SK-N-SH (cell line): ENCODE measurements around the gene CCR8. TPM values are rescaled to one million over a fixed set of nuclear protein-coding genes. Genes with fewer than 3 reads are reported as not detected.
"Not testable (repeated sequence)": the region's sequence is repeated elsewhere in the genome, so short reads cannot be mapped to it uniquely, and the experiment has no call there.

Experiments
- CTCF ChIA-PET: fragments of 300-600, 350-600 bp; formaldehyde crosslinking; extraction: SDS; loops from one replicate; lab custom pipeline; 2021; lab: Yijun Ruan, JAX
- POLR2A ChIA-PET: fragments of 350-600 bp; sonication (Branson Sonifier 250); formaldehyde crosslinking; extraction: SDS; loops from one replicate; lab custom pipeline; 2020; ENCODE audit warnings: antibody characterized with exemption, inconsistent platforms; lab: Yijun Ruan, JAX
- DNase-seq: peaks from one replicate; pipeline ENCODE4 v3.0.0; 2012
- H2AFZ ChIP-seq: fragments of 200-600 bp; sonication (generic); 2 replicates; pipeline ENCODE4 v1.8.1; 2016; ENCODE audit warnings: antibody characterized with exemption, mild to moderate bottlenecking, low read depth
- H3F3A ChIP-seq: fragments of 200-600 bp; sonication (generic); replicated peaks from 2 replicates; pipeline ENCODE3; 2016; ENCODE audit warnings: antibody characterized with exemption, mild to moderate bottlenecking; ENCODE audit not compliant: insufficient read depth
- H3K27ac ChIP-seq, 2 experiments: fragments of 200-500 bp in 1 of 2; fragments of 200-600 bp in 1 of 2; sonication (Bioruptor generic) in 1 of 2; sonication (generic), shearing (Covaris generic) in 1 of 2; 2 replicates each; pipeline versions ENCODE4 v1.5.1 to v1.6.1; 2014 to 2016; ENCODE audit warnings: low read depth in 2 of 2, inconsistent platforms in 1 of 2, low read length in 1 of 2, mild to moderate bottlenecking in 1 of 2, mixed read lengths in 1 of 2
- H3K27me3 ChIP-seq: fragments of 200-600 bp; sonication (generic), shearing (Covaris generic); 2 replicates; pipeline ENCODE4 v1.6.1; 2016; ENCODE audit warnings: mixed run types; ENCODE audit not compliant: insufficient read depth
- H3K36me3 ChIP-seq, 2 experiments: fragments of 200-500 bp in 1 of 2; fragments of 200-600 bp in 1 of 2; sonication (Bioruptor generic) in 1 of 2; sonication (generic) in 1 of 2; replicated peaks in 1 of 2; 2 replicates each; pipeline versions ENCODE3 to v1.5.1; 2014 to 2016; ENCODE audit warnings: low read length in 1 of 2, mild to moderate bottlenecking in 1 of 2; ENCODE audit not compliant: insufficient read depth in 2 of 2, control insufficient read depth in 1 of 2
- H3K4me1 ChIP-seq, 2 experiments: fragments of 200-500 bp in 1 of 2; fragments of 200-600 bp in 1 of 2; sonication (Bioruptor generic) in 1 of 2; sonication (generic), shearing (Covaris generic) in 1 of 2; 2 replicates each; pipeline versions ENCODE4 v1.5.1 to v1.6.1; 2014 to 2016; ENCODE audit warnings: low read depth in 1 of 2, low read length in 1 of 2, mixed run types in 1 of 2; ENCODE audit not compliant: insufficient read depth in 2 of 2, control insufficient read depth in 1 of 2
- H3K4me2 ChIP-seq: fragments of 200-600 bp; sonication (generic), shearing (Covaris generic); 2 replicates; pipeline ENCODE4 v1.6.1; 2017; ENCODE audit warnings: mixed run types
- H3K4me3 ChIP-seq, 2 experiments: fragments of 200-500 bp in 1 of 2; fragments of 200-600 bp in 1 of 2; sonication (Bioruptor generic) in 1 of 2; sonication (generic), shearing (Covaris generic) in 1 of 2; 2 replicates each; pipeline versions ENCODE4 v1.5.1 to v1.8.1; 2014 to 2016; ENCODE audit warnings: low read depth in 2 of 2, inconsistent platforms in 1 of 2, low read length in 1 of 2, mild to moderate bottlenecking in 1 of 2, mixed read lengths in 1 of 2, moderate library complexity in 1 of 2
- H3K79me2 ChIP-seq: fragments of 200-600 bp; sonication (generic); 2 replicates; pipeline ENCODE4 v1.8.1; 2017; ENCODE audit warnings: mild to moderate bottlenecking; ENCODE audit not compliant: insufficient read depth
- H3K9ac ChIP-seq: fragments of 200-600 bp; sonication (generic); 2 replicates; pipeline ENCODE4 v1.6.1; 2017; ENCODE audit warnings: mixed run types
- H3K9me2 ChIP-seq: fragments of 200-600 bp; sonication (generic); 2 replicates; pipeline ENCODE4 v1.6.1; 2017; ENCODE audit warnings: mixed run types
- H3K9me3 ChIP-seq: fragments of 200-600 bp; sonication (generic); 2 replicates; pipeline ENCODE4 v1.6.1; 2017; ENCODE audit warnings: mixed run types, mild to moderate bottlenecking, moderate library complexity
- H4K20me1 ChIP-seq: fragments of 200-600 bp; sonication (generic); 2 replicates; pipeline ENCODE4 v1.6.1; 2017; ENCODE audit warnings: mild to moderate bottlenecking, mixed run types; ENCODE audit not compliant: insufficient read depth
- CHD2 ChIP-seq: fragments of 150-350 bp; IDR thresholded peaks from 2 replicates; pipeline ENCODE4 v1.6.1; 2018; ENCODE audit warnings: low read length; ENCODE audit not compliant: partially characterized antibody
- ELF1 ChIP-seq: IDR thresholded peaks from 2 replicates; pipeline ENCODE4 v1.4.0; 2012
- EP300 ChIP-seq, 2 experiments: IDR thresholded peaks; 2 replicates each; pipeline versions ENCODE4 v1.4.0 to v1.6.1; 2012; ENCODE audit warnings: borderline replicate concordance in 1 of 2, low read depth in 1 of 2, low read length in 1 of 2
- EZH2phosphoT487 ChIP-seq: fragments of 200-600 bp; sonication (generic); IDR thresholded peaks from 2 replicates; pipeline ENCODE4 v1.6.1; 2017; ENCODE audit warnings: low read depth, mixed run types, mild to moderate bottlenecking, antibody characterized with exemption, moderate library complexity, borderline replicate concordance
- FOSL2 ChIP-seq: IDR thresholded peaks from 2 replicates; pipeline ENCODE4 v1.4.0; 2012; ENCODE audit warnings: low read depth, mild to moderate bottlenecking, moderate library complexity, borderline replicate concordance
- FOXJ3 ChIP-seq: sonication (generic); formaldehyde crosslinking; IDR thresholded peaks from 2 replicates; pipeline ENCODE4 v1.5.1; 2020; ENCODE audit warnings: mild to moderate bottlenecking, missing genetic modification reagents
- FOXM1 ChIP-seq: IDR thresholded peaks from 2 replicates; pipeline ENCODE4 v1.4.0; 2012; ENCODE audit warnings: low read depth, mild to moderate bottlenecking
- GABPA ChIP-seq: IDR thresholded peaks from 2 replicates; pipeline ENCODE4 v1.4.0; 2012; ENCODE audit warnings: low read depth, mild to moderate bottlenecking
- GATA2 ChIP-seq: sonication (generic); formaldehyde crosslinking; IDR thresholded peaks from 2 replicates; pipeline ENCODE4 v1.5.0; 2020; ENCODE audit warnings: mild to moderate bottlenecking, missing genetic modification reagents
- JUND ChIP-seq: IDR thresholded peaks from 2 replicates; pipeline ENCODE4 v1.4.0; 2012
- MEF2A ChIP-seq: IDR thresholded peaks from 2 replicates; pipeline ENCODE4 v1.4.0; 2012; ENCODE audit warnings: low read depth, borderline replicate concordance
- MXI1 ChIP-seq: IDR thresholded peaks from 2 replicates; pipeline ENCODE4 v1.6.1; 2012; ENCODE audit warnings: mild to moderate bottlenecking, low read depth, low read length, improper control_type of control experiment
- NFIC ChIP-seq: IDR thresholded peaks from 2 replicates; pipeline ENCODE4 v1.4.0; 2012; ENCODE audit warnings: borderline replicate concordance
- NRF1 ChIP-seq: IDR thresholded peaks from 2 replicates; pipeline ENCODE4 v1.6.1; 2012; ENCODE audit warnings: low read depth, mild to moderate bottlenecking, low read length
- POLR2AphosphoS5 ChIP-seq: IDR thresholded peaks from 2 replicates; pipeline ENCODE4 v1.6.1; 2012; ENCODE audit warnings: low read depth, low read length
- RFX5 ChIP-seq: IDR thresholded peaks from 2 replicates; pipeline ENCODE4 v1.6.1; 2012; ENCODE audit warnings: mild to moderate bottlenecking, improper control_type of control experiment, low read length
- RXRA ChIP-seq: IDR thresholded peaks from 2 replicates; pipeline ENCODE4 v1.4.0; 2012; ENCODE audit warnings: low read depth, mild to moderate bottlenecking, borderline replicate concordance
- SMC3 ChIP-seq: IDR thresholded peaks from 2 replicates; pipeline ENCODE4 v1.6.1; 2012; ENCODE audit warnings: low read depth, low read length, improper control_type of control experiment
- TCF12 ChIP-seq: IDR thresholded peaks from 2 replicates; pipeline ENCODE4 v1.4.0; 2012
- YY1 ChIP-seq: IDR thresholded peaks from 2 replicates; pipeline ENCODE4 v1.4.0; 2012; ENCODE audit warnings: low read depth, mild to moderate bottlenecking
- WGBS: methylation state at CpG from one replicate; pipeline ENCODE4 v1.1.6; 2017; ENCODE audit warnings: low lambda C conversion rate; 5-methylcytosine and 5-hydroxymethylcytosine counted together
- polyA plus RNA-seq, 3 experiments: library from polyadenylated mRNA; depleted of rRNA; stranded (reverse); fragments of >200 nt; gene quantifications; 2 replicates each; pipeline ENCODE4 v1.2.3, GENCODE V29; 2012
- TF ChIP-seq, protein P1 (sequence below): fragments of 150-350 bp; IDR thresholded peaks from 2 replicates; pipeline ENCODE4 v1.6.1; 2016; ENCODE audit warnings: mild to moderate bottlenecking, low read depth, low read length

The CCR8 gene
- polyA plus RNA-seq, 1 of the 3 experiments (the other 2 are of a cell fraction) = not detected

- no peak overlapping the region for H3K9ac ChIP-seq
- CTCF ChIA-PET = interaction anchor here (1.5 to 1.7 kb wide), 2 partner anchors 27 to 29 kb away, joined by 4 to 8 read pairs; no protein-coding TSS in a partner anchor
- no peaks in the 10 kb centered on the region for H3F3A ChIP-seq
- no peaks in the 10 kb centered on the region for H3K27me3 ChIP-seq
- no peaks in the 10 kb centered on the region for H3K9me3 ChIP-seq
- H3K27ac ChIP-seq = no peak overlapping the region
- no peak overlapping the region for H3K4me2 ChIP-seq
- 11% methylated on average over 1 of the region's 1 CpG for WGBS
- no peak overlapping the region for H2AFZ ChIP-seq
- H3K79me2 ChIP-seq = no peaks in the 10 kb centered on the region
- DNase-seq = no peak
- no peak overlapping the region for H3K4me3 ChIP-seq
- no peaks in the 10 kb centered on the region for H3K36me3 ChIP-seq
- no peaks in the 10 kb centered on the region for H4K20me1 ChIP-seq
- no peaks in the 10 kb centered on the region for H3K9me2 ChIP-seq
- TF ChIP-seq MEF2A (no peak), NRF1 (no peak), ELF1 (no peak), FOXJ3 (no peak), FOSL2 (no peak), CHD2 (no peak), EZH2phosphoT487 (no peak), RFX5 (no peak), EP300 (IDR thresholded peaks at IDR 0.05; ENCODE audit: borderline replicate concordance in 1 of 2, low read depth in 1 of 2, low read length in 1 of 2) (no peak), SMC3 (no peak), FOXM1 (no peak)
- H3K4me1 ChIP-seq = no peaks in the 10 kb centered on the region
- POLR2A ChIA-PET = no interaction called here
Observed at GRCh38 chr3:39318301-39318700, 11.2 kb upstream of the CCR8 start.

- Histone ChIP-seq H3K9me3 (no peaks in the 10 kb centered on the region), H3K79me2 (no peaks in the 10 kb centered on the region), H3K4me3 (no peak overlapping the region), H3K27me3 (no peaks in the 10 kb centered on the region), H3K9ac (no peak overlapping the region), H3K36me3 (no peaks in the 10 kb centered on the region), H3K4me1 (no peaks in the 10 kb centered on the region), H3K27ac (no peak overlapping the region), H3F3A (no peaks in the 10 kb centered on the region), H2AFZ (no peak overlapping the region), H3K4me2 (no peak overlapping the region), H4K20me1 (no peaks in the 10 kb centered on the region), H3K9me2 (no peaks in the 10 kb centered on the region)
- no peak for DNase-seq
- ChIA-PET CTCF (interaction anchor here (0.7 to 1.5 kb wide), 2 partner anchors 30 to 141 kb away, joined by 3 to 4 read pairs; no protein-coding TSS in a partner anchor), POLR2A (no interaction called here)
- TF ChIP-seq RXRA (no peak), FOXJ3 (no peak), NFIC (no peak), GATA2 (CRISPR knock-in tag) (no peak), GABPA (no peak), EP300 (IDR thresholded peaks at IDR 0.05; ENCODE audit: borderline replicate concordance in 1 of 2, low read depth in 1 of 2, low read length in 1 of 2) (no peak), EZH2phosphoT487 (no peak), JUND (no peak), FOXM1 (no peak), TCF12 (no peak), SMC3 (no peak), MXI1 (no peak), POLR2AphosphoS5 (no peak), YY1 (no peak)
- TF ChIP-seq, protein P1, sequence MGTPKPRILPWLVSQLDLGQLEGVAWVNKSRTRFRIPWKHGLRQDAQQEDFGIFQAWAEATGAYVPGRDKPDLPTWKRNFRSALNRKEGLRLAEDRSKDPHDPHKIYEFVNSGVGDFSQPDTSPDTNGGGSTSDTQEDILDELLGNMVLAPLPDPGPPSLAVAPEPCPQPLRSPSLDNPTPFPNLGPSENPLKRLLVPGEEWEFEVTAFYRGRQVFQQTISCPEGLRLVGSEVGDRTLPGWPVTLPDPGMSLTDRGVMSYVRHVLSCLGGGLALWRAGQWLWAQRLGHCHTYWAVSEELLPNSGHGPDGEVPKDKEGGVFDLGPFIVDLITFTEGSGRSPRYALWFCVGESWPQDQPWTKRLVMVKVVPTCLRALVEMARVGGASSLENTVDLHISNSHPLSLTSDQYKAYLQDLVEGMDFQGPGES = no peak
Observed at GRCh38 chr3:39319249-39319648, 10.3 kb upstream of the CCR8 start.

GRCh38 chr3:39321574-39321983, 7.9 kb upstream of the CCR8 start:
- not testable (repeated sequence) for H3K27me3 ChIP-seq, H3K4me1 ChIP-seq, H3K9me2 ChIP-seq, H3F3A ChIP-seq, H4K20me1 ChIP-seq, H3K79me2 ChIP-seq, H3K4me3 ChIP-seq, H2AFZ ChIP-seq, H3K36me3 ChIP-seq, H3K4me2 ChIP-seq, H3K9ac ChIP-seq, H3K27ac ChIP-seq, H3K9me3 ChIP-seq, DNase-seq
- WGBS = 43% methylated on average over 2 of the region's 2 CpGs
- ChIA-PET POLR2A (interaction anchor here (0.5 kb wide), 1 partner anchor 77 kb away, joined by 3 read pairs; no protein-coding TSS in a partner anchor), CTCF (interaction anchor here (1.0 kb wide), 1 partner anchor 33 kb away, joined by 3 read pairs; no protein-coding TSS in a partner anchor)
